Activated CD8-positive, alpha-beta T cell treated with anti-CD3 and anti-CD28 coated beads for 36 hours (primary cell): ENCODE measurements around the gene KLHL41. TPM values are rescaled to one million over a fixed set of nuclear protein-coding genes. Genes with fewer than 3 reads are reported as not detected.
"Not testable (repeated sequence)": the region's sequence is repeated elsewhere in the genome, so short reads cannot be mapped to it uniquely, and the experiment has no call there.

Source experiments
- ATAC-seq: fragments of 200-7000 bp; cut with Tn5 transposase; one replicate; pipeline ENCODE4 v1.10.0; 2021; ENCODE audit warnings: mild to moderate bottlenecking, moderate library complexity
- CTCF ChIA-PET: fragments of 350-600 bp; sonication (Branson Sonifier 250); formaldehyde crosslinking; loops from one replicate; lab custom pipeline; 2021; ENCODE audit warnings: antibody characterized with exemption; lab: Charles Lee
- POLR2A ChIA-PET: fragments of 350-600 bp; sonication (Branson Sonifier 250); formaldehyde crosslinking; loops from one replicate; lab custom pipeline; 2021; ENCODE audit warnings: antibody characterized with exemption; lab: Charles Lee
- DNase-seq: peaks from one replicate; pipeline ENCODE4 v3.0.0-alpha.2; 2020
- H3K27ac Mint-ChIP-seq: one replicate; pipeline ENCODE4 v1.8.0; 2021; ENCODE audit warnings: mild to moderate bottlenecking, mixed read lengths
- H3K27me3 Mint-ChIP-seq: one replicate; pipeline ENCODE4 v1.8.0; 2021; ENCODE audit warnings: mixed read lengths
- H3K36me3 Mint-ChIP-seq: one replicate; pipeline ENCODE4 v1.8.0; 2021; ENCODE audit warnings: low read depth, mixed read lengths
- H3K4me1 Mint-ChIP-seq: one replicate; pipeline ENCODE4 v1.8.0; 2021; ENCODE audit warnings: low read depth, mixed read lengths
- H3K4me3 Mint-ChIP-seq: one replicate; pipeline ENCODE4 v1.8.0; 2021; ENCODE audit warnings: mild to moderate bottlenecking, moderate library complexity, mixed read lengths
- H3K9me3 Mint-ChIP-seq: one replicate; pipeline ENCODE4 v1.8.0; 2021; ENCODE audit warnings: mixed read lengths
- CTCF ChIP-seq: fragments of 200-600 bp; IDR thresholded peaks from one replicate; pipeline ENCODE4 v1.8.0; 2022; ENCODE audit warnings: antibody characterized with exemption, mild to moderate bottlenecking
- intact Hi-C: fragments of 100-400 bp; cut with micrococcal nuclease; formaldehyde crosslinking; loops from one replicate; pipeline ENCODE4 v1.10.0; 2022
- total RNA-seq, 2 experiments: library from RNA; stranded (reverse); gene quantifications; one replicate each; pipeline ENCODE4 v1.2.3, GENCODE V29; 2021

The KLHL41 gene
- total RNA-seq, 2 experiments from 2014 or later = 0.34 TPM; not detected in 1

- intact Hi-C loops = no loop called here
- H3K9me3 Mint-ChIP-seq = no peaks in the 10 kb centered on the region
- no peak overlapping the region for H3K27ac Mint-ChIP-seq
- ChIA-PET POLR2A (no interaction called here), CTCF (no interaction called here)
- H3K27me3 Mint-ChIP-seq = no peaks in the 10 kb centered on the region
- no peaks in the 10 kb centered on the region for H3K36me3 Mint-ChIP-seq
- no peak for DNase-seq
- H3K4me3 Mint-ChIP-seq = no peak overlapping the region
- no peak for TF ChIP-seq CTCF
- peaks cover 6% of the 10 kb centered on the region for H3K4me1 Mint-ChIP-seq
- no peak for ATAC-seq
Observed at GRCh38 chr2:169512525-169512924, 3.0 kb downstream of the KLHL41 start.

- ATAC-seq = no peak
Observed at GRCh38 chr2:169513094-169513493, 3.6 kb downstream of the KLHL41 start.

GRCh38 chr2:169513926-169514325 is 4.4 kb downstream of the KLHL41 start:
- ChIA-PET CTCF (no interaction called here), POLR2A (no interaction called here)
- Mint-ChIP-seq H3K4me3 (no peak overlapping the region), H3K36me3 (no peaks in the 10 kb centered on the region), H3K27me3 (no peaks in the 10 kb centered on the region), H3K27ac (no peak overlapping the region), H3K4me1 (no peaks in the 10 kb centered on the region), H3K9me3 (no peaks in the 10 kb centered on the region)
- DNase-seq (no peak), ATAC-seq (no peak)
- intact Hi-C loops = no loop called here
- no peak for TF ChIP-seq CTCF

More at GRCh38 chr2:169513094-169513493, 3.6 kb downstream of the KLHL41 start:
- no peak for TF ChIP-seq CTCF
- Mint-ChIP-seq H3K36me3 (no peaks in the 10 kb centered on the region), H3K27me3 (no peaks in the 10 kb centered on the region), H3K9me3 (no peaks in the 10 kb centered on the region), H3K4me3 (no peak overlapping the region), H3K4me1 (peaks cover under 1% of the 10 kb centered on the region), H3K27ac (no peak overlapping the region)
- intact Hi-C loops = no loop called here
- ChIA-PET POLR2A (no interaction called here), CTCF (no interaction called here)
- DNase-seq = no peak

GRCh38 chr2:169514758-169515157 is 5.3 kb downstream of the KLHL41 start:
- H3K27me3 Mint-ChIP-seq, H3K9me3 Mint-ChIP-seq, ATAC-seq, H3K4me1 Mint-ChIP-seq, DNase-seq, POLR2A ChIA-PET, H3K36me3 Mint-ChIP-seq, intact Hi-C loops, H3K4me3 Mint-ChIP-seq, H3K27ac Mint-ChIP-seq, CTCF ChIA-PET: not testable (repeated sequence)

- DNase-seq, ATAC-seq, intact Hi-C loops, H3K36me3 Mint-ChIP-seq, H3K27me3 Mint-ChIP-seq, H3K4me3 Mint-ChIP-seq, H3K27ac Mint-ChIP-seq, H3K4me1 Mint-ChIP-seq, H3K9me3 Mint-ChIP-seq: not testable (repeated sequence)
- POLR2A ChIA-PET = interaction anchor here (0.8 kb wide), 1 partner anchor 19 kb away, joined by 3 read pairs; no protein-coding TSS in a partner anchor
- CTCF ChIA-PET = interaction anchor here (1.4 kb wide), 1 partner anchor 11 kb away, joined by 4 read pairs; no protein-coding TSS in a partner anchor
Observed at GRCh38 chr2:169516488-169516995, 7.0 kb downstream of the KLHL41 start.

GRCh38 chr2:169520896-169521295 is 11.4 kb downstream of the KLHL41 start:
- POLR2A ChIA-PET = interaction anchor here (0.7 to 1.1 kb wide), 2 partner anchors 22 to 42 kb away, joined by 3 to 4 read pairs; no protein-coding TSS in a partner anchor

More at GRCh38 chr2:169520896-169521295, 11.4 kb downstream of the KLHL41 start:
- no peak for ATAC-seq
- intact Hi-C loops = no loop called here
- TF ChIP-seq CTCF = no peak
- DNase-seq = no peak
- CTCF ChIA-PET = interaction anchor here (2.1 kb wide), 1 partner anchor 42 kb away, joined by 6 read pairs; the partner anchor contains the start of gene BBS5
- no peak overlapping the region for H3K27ac Mint-ChIP-seq
- H3K36me3 Mint-ChIP-seq = no peaks in the 10 kb centered on the region
- H3K4me3 Mint-ChIP-seq = no peak overlapping the region
- H3K4me1 Mint-ChIP-seq = no peaks in the 10 kb centered on the region
- H3K9me3 Mint-ChIP-seq = no peaks in the 10 kb centered on the region
- H3K27me3 Mint-ChIP-seq = no peaks in the 10 kb centered on the region
